Neural crest cell (in vitro differentiated cells): ENCODE measurements around the gene SSR3. TPM values are rescaled to one million over a fixed set of nuclear protein-coding genes. Genes with fewer than 3 reads are reported as not detected.
"Not testable (repeated sequence)": the region's sequence is repeated elsewhere in the genome, so short reads cannot be mapped to it uniquely, and the experiment has no call there.

ENCODE experiments used
- DNase-seq: peaks from one replicate; pipeline ENCODE4 v3.0.0; 2021; ENCODE audit warnings: low read depth, mixed read lengths, low spot score
- H3K27ac Mint-ChIP-seq: one replicate; pipeline ENCODE4 v1.8.0; 2021; ENCODE audit warnings: mild to moderate bottlenecking, mixed read lengths; ENCODE audit not compliant: unreplicated experiment
- H3K27me3 Mint-ChIP-seq: 2 replicates; pipeline ENCODE4 v1.8.0; 2021; ENCODE audit warnings: low read depth, mild to moderate bottlenecking, mixed read lengths
- H3K36me3 Mint-ChIP-seq: 2 replicates; pipeline ENCODE4 v1.8.0; 2021; ENCODE audit warnings: low read depth, mild to moderate bottlenecking, mixed read lengths
- H3K4me1 Mint-ChIP-seq: 2 replicates; pipeline ENCODE4 v1.8.0; 2021; ENCODE audit warnings: mixed read lengths
- H3K4me3 Mint-ChIP-seq: one replicate; pipeline ENCODE4 v1.8.0; 2021; ENCODE audit warnings: mild to moderate bottlenecking, mixed read lengths
- H3K9me3 Mint-ChIP-seq: 2 replicates; pipeline ENCODE4 v1.8.0; 2021; ENCODE audit warnings: mixed read lengths
- total RNA-seq: library from RNA; stranded (reverse); gene quantifications from 2 replicates; pipeline ENCODE4 v1.2.1, GENCODE V29; 2021
- TF ChIP-seq, protein P1 (sequence below): fragments of 200-600 bp; sonication (generic); conservative IDR thresholded peaks from 2 replicates; pipeline ENCODE4 v1.5.0; 2021; ENCODE audit warnings: antibody characterized with exemption, mild to moderate bottlenecking

Gene SSR3
- total RNA-seq, 1 donor from 2014 or later: 136 TPM

- Mint-ChIP-seq H3K27me3 (peaks cover 7% of the 10 kb centered on the region), H3K4me1 (peaks cover 21% of the 10 kb centered on the region), H3K9me3 (peaks cover 3% of the 10 kb centered on the region), H3K27ac (no peak overlapping the region), H3K4me3 (no peak overlapping the region), H3K36me3 (no peaks in the 10 kb centered on the region)
- TF ChIP-seq, protein P1, sequence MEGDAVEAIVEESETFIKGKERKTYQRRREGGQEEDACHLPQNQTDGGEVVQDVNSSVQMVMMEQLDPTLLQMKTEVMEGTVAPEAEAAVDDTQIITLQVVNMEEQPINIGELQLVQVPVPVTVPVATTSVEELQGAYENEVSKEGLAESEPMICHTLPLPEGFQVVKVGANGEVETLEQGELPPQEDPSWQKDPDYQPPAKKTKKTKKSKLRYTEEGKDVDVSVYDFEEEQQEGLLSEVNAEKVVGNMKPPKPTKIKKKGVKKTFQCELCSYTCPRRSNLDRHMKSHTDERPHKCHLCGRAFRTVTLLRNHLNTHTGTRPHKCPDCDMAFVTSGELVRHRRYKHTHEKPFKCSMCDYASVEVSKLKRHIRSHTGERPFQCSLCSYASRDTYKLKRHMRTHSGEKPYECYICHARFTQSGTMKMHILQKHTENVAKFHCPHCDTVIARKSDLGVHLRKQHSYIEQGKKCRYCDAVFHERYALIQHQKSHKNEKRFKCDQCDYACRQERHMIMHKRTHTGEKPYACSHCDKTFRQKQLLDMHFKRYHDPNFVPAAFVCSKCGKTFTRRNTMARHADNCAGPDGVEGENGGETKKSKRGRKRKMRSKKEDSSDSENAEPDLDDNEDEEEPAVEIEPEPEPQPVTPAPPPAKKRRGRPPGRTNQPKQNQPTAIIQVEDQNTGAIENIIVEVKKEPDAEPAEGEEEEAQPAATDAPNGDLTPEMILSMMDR: no peak
- no peak for DNase-seq
Observed at GRCh38 chr3:156600834-156601233, 45.9 kb upstream of the SSR3 start.

GRCh38 chr3:156599089-156599874, 44.4 kb upstream of the SSR3 start:
- no peak for DNase-seq
- TF ChIP-seq, protein P1: no peak
- peak overlapping the region; percentile 10 for H3K27ac Mint-ChIP-seq

GRCh38 chr3:156598413-156598812, 43.5 kb upstream of the SSR3 start:
- Mint-ChIP-seq H3K9me3 (peaks cover 3% of the 10 kb centered on the region), H3K36me3 (no peaks in the 10 kb centered on the region), H3K4me3 (no peak overlapping the region), H3K27ac (no peak overlapping the region), H3K4me1 (peaks cover 19% of the 10 kb centered on the region), H3K27me3 (no peaks in the 10 kb centered on the region)
- TF ChIP-seq, protein P1: no peak
- no peak for DNase-seq

More at GRCh38 chr3:156599089-156599874, 44.4 kb upstream of the SSR3 start:
- H3K4me1 Mint-ChIP-seq: peaks cover 18% of the 10 kb centered on the region
- H3K4me3 Mint-ChIP-seq: peak overlapping the region; percentile 14
- H3K36me3 Mint-ChIP-seq: no peaks in the 10 kb centered on the region
- no peaks in the 10 kb centered on the region for H3K27me3 Mint-ChIP-seq
- peaks cover 3% of the 10 kb centered on the region for H3K9me3 Mint-ChIP-seq

DNA sequence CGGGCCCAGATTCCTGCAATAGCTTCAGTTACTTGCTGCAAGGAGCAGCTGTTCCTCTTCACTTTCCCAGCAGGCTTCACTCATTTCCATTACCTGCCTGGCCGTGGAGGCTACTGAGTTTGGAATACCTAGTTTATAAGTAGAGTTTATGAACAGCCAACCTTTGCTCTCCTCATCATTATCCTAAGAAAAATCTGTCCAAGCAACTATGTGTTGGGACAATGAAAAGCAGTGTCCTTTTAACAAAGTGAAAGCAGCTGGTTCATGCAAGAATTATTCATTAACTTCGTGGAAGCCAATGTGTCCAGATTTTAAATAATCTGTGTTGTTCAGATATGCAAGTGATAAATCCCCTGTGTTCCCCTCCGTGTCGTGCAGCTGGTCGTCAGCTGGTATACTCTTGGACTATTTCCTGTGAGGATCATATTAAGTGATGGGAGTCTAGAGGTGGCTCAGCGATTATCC, 39.3 kb upstream of the SSR3 start:
- Mint-ChIP-seq H3K4me1 (peaks cover 14% of the 10 kb centered on the region), H3K4me3 (no peak overlapping the region), H3K9me3 (peaks cover 9% of the 10 kb centered on the region), H3K27me3 (no peaks in the 10 kb centered on the region), H3K36me3 (no peaks in the 10 kb centered on the region), H3K27ac (no peak overlapping the region)
- DNase-seq: no peak
- TF ChIP-seq, protein P1: no peak

DNA sequence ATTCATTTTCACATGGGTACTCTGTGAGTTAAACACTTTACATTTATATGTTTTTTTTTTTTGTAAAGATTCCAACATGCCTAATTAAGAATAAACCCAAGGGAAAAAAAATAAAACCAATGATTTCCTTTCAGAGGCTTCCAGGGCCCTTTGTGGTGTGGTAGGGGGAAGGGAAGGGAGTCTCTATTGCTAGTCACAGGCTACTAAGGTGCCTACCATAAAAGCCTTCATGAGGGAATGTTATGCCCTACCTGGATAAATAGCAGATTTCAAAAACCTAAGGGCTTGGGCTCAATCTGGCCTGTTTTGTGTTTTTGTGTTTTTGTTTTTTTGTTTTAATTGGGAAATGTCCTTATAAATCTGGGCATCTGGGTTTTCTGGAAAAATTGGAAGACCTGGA, 38.9 kb upstream of the SSR3 start:
- TF ChIP-seq, protein P1: no peak
- Mint-ChIP-seq H3K36me3 (no peaks in the 10 kb centered on the region), H3K4me1 (peaks cover 11% of the 10 kb centered on the region), H3K4me3 (no peak overlapping the region), H3K27ac (no peak overlapping the region), H3K27me3 (no peaks in the 10 kb centered on the region), H3K9me3 (peaks cover 10% of the 10 kb centered on the region)
- DNase-seq: no peak

DNA sequence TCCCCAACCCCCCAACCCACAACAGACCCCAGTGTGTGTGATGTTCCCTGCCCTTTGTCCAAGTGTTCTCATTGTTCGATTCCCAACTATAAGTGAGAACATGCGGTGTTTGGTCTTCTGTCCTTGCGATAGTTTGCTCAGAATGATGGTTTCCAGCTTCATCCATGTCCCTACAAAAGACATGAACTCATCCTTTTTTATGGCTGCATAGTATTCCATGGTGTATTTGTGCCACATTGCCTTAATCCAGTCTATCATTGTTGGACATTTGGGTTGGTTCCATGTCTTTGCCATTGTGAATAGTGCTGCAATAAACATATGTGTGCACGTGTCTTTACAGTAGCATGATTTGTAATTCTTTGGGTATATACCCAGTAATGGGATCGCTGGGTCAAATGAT, 34.9 kb upstream of the SSR3 start:
- not testable (repeated sequence) for H3K27me3 Mint-ChIP-seq, H3K4me1 Mint-ChIP-seq, H3K27ac Mint-ChIP-seq, DNase-seq, H3K36me3 Mint-ChIP-seq, H3K4me3 Mint-ChIP-seq, H3K9me3 Mint-ChIP-seq
